Activated B cell treated with CpG ODN at 0.5 μM for 24 hours (primary cell): ENCODE data around the gene IGLON5. TPM values are rescaled to one million over a fixed set of nuclear protein-coding genes. Genes with fewer than 3 reads are reported as not detected.

Source experiments
- ATAC-seq: fragments of 200-7000 bp; cut with Tn5 transposase; one replicate; pipeline ENCODE4 v1.10.0; 2021; ENCODE audit warnings: low read depth, mild to moderate bottlenecking, moderate library complexity
- CTCF ChIA-PET: fragments of 350-600 bp; sonication (Branson Sonifier 250); formaldehyde crosslinking; loops from one replicate; lab custom pipeline; 2021; ENCODE audit warnings: antibody characterized with exemption; lab: Charles Lee
- POLR2A ChIA-PET: fragments of 350-600 bp; sonication (Branson Sonifier 250); formaldehyde crosslinking; loops from one replicate; lab custom pipeline; 2021; ENCODE audit warnings: antibody characterized with exemption; lab: Charles Lee
- DNase-seq: peaks from one replicate; pipeline ENCODE4 v3.0.0; 2022
- H3K27ac Mint-ChIP-seq: one replicate; pipeline ENCODE4 v1.8.0; 2020; ENCODE audit warnings: mixed read lengths
- H3K27me3 Mint-ChIP-seq: one replicate; pipeline ENCODE4 v1.8.0; 2021; ENCODE audit warnings: mixed read lengths
- H3K36me3 Mint-ChIP-seq: one replicate; pipeline ENCODE4 v1.8.0; 2021; ENCODE audit warnings: low read depth, mixed read lengths
- H3K4me1 Mint-ChIP-seq: one replicate; pipeline ENCODE4 v1.8.0; 2021; ENCODE audit warnings: mixed read lengths
- H3K4me3 Mint-ChIP-seq: one replicate; pipeline ENCODE4 v1.8.0; 2020; ENCODE audit warnings: mild to moderate bottlenecking, mixed read lengths
- H3K9me3 Mint-ChIP-seq: one replicate; pipeline ENCODE4 v1.8.0; 2020; ENCODE audit warnings: mixed read lengths
- intact Hi-C: fragments of 100-400 bp; cut with micrococcal nuclease; formaldehyde crosslinking; loops from one replicate; pipeline ENCODE4 v1.15.1; 2024
- total RNA-seq: library from RNA; stranded (reverse); gene quantifications from 2 replicates; pipeline ENCODE4 v1.2.3, GENCODE V29; 2022
- TF ChIP-seq, protein P1 (sequence below): fragments of 200-600 bp; IDR thresholded peaks from one replicate; pipeline ENCODE4 v1.8.0; 2022; ENCODE audit warnings: antibody characterized with exemption, mild to moderate bottlenecking

Gene IGLON5
- total RNA-seq, 1 donor from 2014 or later: not detected

DNA sequence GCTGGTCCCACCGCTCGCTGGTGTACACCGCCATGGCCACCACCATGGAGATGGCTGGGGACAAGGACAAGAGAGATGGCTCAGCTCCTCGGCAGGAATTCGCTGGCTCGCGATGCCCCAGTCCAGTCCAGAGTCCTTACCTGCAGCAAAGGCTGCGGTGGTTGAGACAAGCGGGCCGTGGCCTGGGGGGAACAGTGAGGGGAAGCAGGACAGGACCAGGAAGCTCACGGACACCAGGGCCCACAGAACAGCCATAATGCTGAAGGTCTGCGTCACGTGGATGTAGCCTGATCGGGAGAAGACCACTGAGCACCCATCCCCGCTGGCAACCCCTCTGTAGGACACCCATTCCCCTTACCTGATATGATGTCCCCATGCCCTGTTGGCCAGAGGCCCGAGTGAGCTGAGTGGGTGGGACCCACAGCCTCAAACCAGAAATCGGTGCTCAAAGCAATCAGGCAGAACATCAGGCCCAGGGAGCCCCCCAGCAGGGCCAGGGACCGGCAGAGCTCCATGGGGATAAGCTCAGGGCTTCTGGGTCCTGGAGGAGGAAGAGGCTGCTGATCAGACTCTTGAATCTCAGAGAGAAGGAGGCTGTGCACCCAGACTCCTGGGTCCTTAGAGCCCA is 60.7 kb downstream of the IGLON5 start:
- Mint-ChIP-seq H3K36me3 (no peaks in the 10 kb centered on the region), H3K4me1 (peaks cover 12% of the 10 kb centered on the region), H3K4me3 (no peak overlapping the region), H3K27ac (peak overlapping the region; percentile 47), H3K9me3 (no peaks in the 10 kb centered on the region), H3K27me3 (no peaks in the 10 kb centered on the region)
- no peak for ATAC-seq
- ChIA-PET POLR2A (interaction anchor here (1.0 kb wide), 1 partner anchor 33 kb away, joined by 3 read pairs; no protein-coding TSS in a partner anchor), CTCF (interaction anchor here (0.6 kb wide), 1 partner anchor 32 kb away, joined by 3 read pairs; no protein-coding TSS in a partner anchor)
- DNase-seq: no peak
- TF ChIP-seq, protein P1, sequence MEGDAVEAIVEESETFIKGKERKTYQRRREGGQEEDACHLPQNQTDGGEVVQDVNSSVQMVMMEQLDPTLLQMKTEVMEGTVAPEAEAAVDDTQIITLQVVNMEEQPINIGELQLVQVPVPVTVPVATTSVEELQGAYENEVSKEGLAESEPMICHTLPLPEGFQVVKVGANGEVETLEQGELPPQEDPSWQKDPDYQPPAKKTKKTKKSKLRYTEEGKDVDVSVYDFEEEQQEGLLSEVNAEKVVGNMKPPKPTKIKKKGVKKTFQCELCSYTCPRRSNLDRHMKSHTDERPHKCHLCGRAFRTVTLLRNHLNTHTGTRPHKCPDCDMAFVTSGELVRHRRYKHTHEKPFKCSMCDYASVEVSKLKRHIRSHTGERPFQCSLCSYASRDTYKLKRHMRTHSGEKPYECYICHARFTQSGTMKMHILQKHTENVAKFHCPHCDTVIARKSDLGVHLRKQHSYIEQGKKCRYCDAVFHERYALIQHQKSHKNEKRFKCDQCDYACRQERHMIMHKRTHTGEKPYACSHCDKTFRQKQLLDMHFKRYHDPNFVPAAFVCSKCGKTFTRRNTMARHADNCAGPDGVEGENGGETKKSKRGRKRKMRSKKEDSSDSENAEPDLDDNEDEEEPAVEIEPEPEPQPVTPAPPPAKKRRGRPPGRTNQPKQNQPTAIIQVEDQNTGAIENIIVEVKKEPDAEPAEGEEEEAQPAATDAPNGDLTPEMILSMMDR: no peak
- intact Hi-C loops: no loop called here

DNA sequence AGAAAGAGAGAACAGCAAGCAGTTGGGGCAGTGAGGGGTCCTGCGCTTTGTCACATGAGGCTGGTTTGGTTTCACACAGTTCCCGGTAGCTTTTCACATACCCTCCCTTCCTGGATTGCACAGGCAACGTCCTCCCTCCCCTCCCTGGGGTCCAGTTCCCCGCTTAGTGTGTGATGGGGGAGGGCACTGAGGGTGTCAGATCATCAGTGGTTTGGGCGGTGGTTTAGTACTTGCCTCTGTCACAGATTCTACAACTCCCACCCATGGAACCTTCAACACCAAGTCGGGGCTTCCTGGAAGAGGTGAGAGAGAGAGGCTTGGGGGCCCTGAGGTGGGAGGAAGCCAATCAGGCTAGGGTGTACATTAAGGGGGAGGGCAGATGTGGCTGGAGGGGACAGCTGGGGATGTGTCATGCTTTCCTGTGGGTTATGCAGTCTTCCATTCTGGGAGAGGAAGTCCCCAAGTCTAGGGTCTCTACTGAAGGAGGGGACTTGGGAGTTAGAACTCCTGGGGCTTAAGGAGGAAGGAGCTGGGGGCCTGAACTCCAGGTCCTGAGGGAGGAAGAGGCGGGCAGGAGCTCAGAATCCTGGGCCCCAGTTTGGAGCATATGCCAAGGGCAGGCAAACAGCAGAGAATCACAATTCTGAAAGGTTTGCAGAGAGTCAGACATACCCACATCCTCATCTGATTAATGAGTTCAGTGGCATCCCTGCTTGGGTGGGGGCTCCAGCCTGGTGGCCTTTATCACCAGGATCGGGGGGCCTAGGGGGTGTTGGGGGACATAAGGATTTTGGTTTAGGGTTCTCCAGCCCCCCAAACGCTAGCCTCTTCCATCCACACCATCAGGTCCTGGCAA is 61.4 kb downstream of the IGLON5 start, which contains the start of gene NKG7:
NKG7 (minus strand) TSS at position 6 of the 856 bp plus-strand sequence. CDS start 119 bp downstream, outside the sequence.
- ChIA-PET POLR2A (interaction anchor here (1.0 kb wide), 1 partner anchor 33 kb away, joined by 3 read pairs; no protein-coding TSS in a partner anchor), CTCF (no interaction called here)
- Mint-ChIP-seq H3K9me3 (no peaks in the 10 kb centered on the region), H3K27ac (peak within 1 kb of the TSS; percentile 47), H3K4me3 (no peak within 1 kb of the TSS), H3K4me1 (peaks cover 10% of the 10 kb centered on the region), H3K36me3 (no peaks in the 10 kb centered on the region), H3K27me3 (no peaks in the 10 kb centered on the region)
- DNase-seq (no peak), ATAC-seq (peak; percentile 16)
- TF ChIP-seq, protein P1: no peak
- intact Hi-C loops: no loop called here

- DNase-seq: no peak
- CTCF ChIA-PET: no interaction called here
- TF ChIP-seq, protein P1: no peak
- H3K27me3 Mint-ChIP-seq: no peaks in the 10 kb centered on the region
- no peaks in the 10 kb centered on the region for H3K36me3 Mint-ChIP-seq
- POLR2A ChIA-PET: no interaction called here
- H3K4me3 Mint-ChIP-seq: no peak overlapping the region
- intact Hi-C loops: no loop called here
- peaks cover 7% of the 10 kb centered on the region for H3K4me1 Mint-ChIP-seq
- no peaks in the 10 kb centered on the region for H3K9me3 Mint-ChIP-seq
- no peak overlapping the region for H3K27ac Mint-ChIP-seq
- ATAC-seq: no peak
Observed at GRCh38 chr19:51375504-51376221, 64.2 kb downstream of the IGLON5 start.

GRCh38 chr19:51377422-51377821 is 66.0 kb downstream of the IGLON5 start:
- intact Hi-C loops: no loop called here
- POLR2A ChIA-PET: interaction anchor here (0.7 kb wide), 1 partner anchor 10 kb away, joined by 3 read pairs; no protein-coding TSS in a partner anchor
- Mint-ChIP-seq H3K9me3 (no peaks in the 10 kb centered on the region), H3K4me3 (no peak overlapping the region), H3K27me3 (no peaks in the 10 kb centered on the region), H3K27ac (no peak overlapping the region), H3K36me3 (no peaks in the 10 kb centered on the region), H3K4me1 (peaks cover 7% of the 10 kb centered on the region)
- ATAC-seq (no peak), DNase-seq (no peak)
- TF ChIP-seq, protein P1: no peak
- CTCF ChIA-PET: no interaction called here
